HCT116 (cell line): ENCODE measurements around the gene SIRT6. TPM values are rescaled to one million over a fixed set of nuclear protein-coding genes. Genes with fewer than 3 reads are reported as not detected.
A peak's percentile ranks its signal among the peaks of the same experiment; 100 is the strongest.
"Not testable (repeated sequence)": the region's sequence is repeated elsewhere in the genome, so short reads cannot be mapped to it uniquely, and the experiment has no call there.

ENCODE experiments used
- ATAC-seq: fragments of 200-7000 bp; cut with Tn5 transposase; 2 replicates; pipeline ENCODE4 v1.9.1; 2020; ENCODE audit warnings: mild to moderate bottlenecking, moderate library complexity
- BruUV-seq: library from RNA; stranded (reverse); fragments of 400-500 nt; replicated peaks from 2 replicates; lab custom pipeline; 2021; lab: Mats Ljungman, UMichigan
- CTCF ChIA-PET: fragments of 300-600 bp; sonication (Branson Sonifier 250); formaldehyde crosslinking; loops from one replicate; lab custom pipeline; 2021; ENCODE audit warnings: antibody characterized with exemption; lab: Charles Lee
- POLR2A ChIA-PET: fragments of 300-600, 350-600 bp; sonication (Branson Sonifier 250); formaldehyde crosslinking; loops from one replicate; lab custom pipeline; 2021; ENCODE audit warnings: antibody characterized with exemption; lab: Charles Lee
- RAD21 ChIA-PET, 2 experiments: fragments of 300-600 bp; sonication (Branson Sonifier 250); formaldehyde crosslinking; loops; one replicate each; lab custom pipeline; 2023; ENCODE audit warnings: low total read pairs in 2 of 2; ENCODE audit not compliant: uncharacterized antibody in 2 of 2, unreplicated experiment in 2 of 2, low non-redundant PET in 1 of 2; lab: Charles Lee
- DNase-seq: peaks from one replicate; pipeline ENCODE4 v3.0.0-alpha.2; 2010; ENCODE audit warnings: low read depth, low spot score
- H2AFZ ChIP-seq: fragments of 200-600 bp; shearing (Covaris generic), sonication (generic); 2 replicates; pipeline ENCODE4 v1.6.1; 2017; ENCODE audit warnings: low read depth, mixed run types, mixed read lengths, antibody characterized with exemption, low read length; ENCODE audit not compliant: poor library complexity, severe bottlenecking
- H3K27ac ChIP-seq: 2 replicates; pipeline ENCODE4 v1.5.1; 2012; ENCODE audit warnings: low read depth, low read length
- H3K27me3 ChIP-seq: fragments of 200-600 bp; sonication (generic); 2 replicates; pipeline ENCODE4 v1.6.1; 2016; ENCODE audit warnings: mixed run types, low read length, mixed read lengths; ENCODE audit not compliant: insufficient read depth
- H3K36me3 ChIP-seq, 2 experiments: fragments of 200-500 bp in 1 of 2; fragments of 200-600 bp in 1 of 2; sonication (Bioruptor generic) in 1 of 2; sonication (generic) in 1 of 2; 2 replicates each; pipeline versions ENCODE4 v1.5.1 to v1.6.1; 2014 to 2016; ENCODE audit warnings: low read length in 2 of 2, inconsistent platforms in 1 of 2, mixed read lengths in 1 of 2, mixed run types in 1 of 2; ENCODE audit not compliant: insufficient read depth in 2 of 2, control insufficient read depth in 1 of 2
- H3K4me1 ChIP-seq, 2 experiments: fragments of 200-600 bp in 1 of 2; sonication (generic) in 1 of 2; 2 replicates each; pipeline versions ENCODE4 v1.5.1 to v1.6.1; 2012 to 2017; ENCODE audit warnings: low read length in 2 of 2, inconsistent platforms in 1 of 2, mild to moderate bottlenecking in 1 of 2, mixed read lengths in 1 of 2, mixed run types in 1 of 2, moderate library complexity in 1 of 2; ENCODE audit not compliant: insufficient read depth in 2 of 2, control insufficient read depth in 1 of 2
- H3K4me2 ChIP-seq: fragments of 200-600 bp; sonication (generic); 2 replicates; pipeline ENCODE4 v1.6.1; 2017; ENCODE audit warnings: mixed run types, low read length, mixed read lengths
- H3K4me3 ChIP-seq, 2 experiments: fragments of 200-600 bp in 1 of 2; sonication (generic) in 1 of 2; replicated peaks in 1 of 2; 2 replicates each; pipeline ENCODE4 v1.5.1; 2011 to 2016; ENCODE audit warnings: low read length in 2 of 2, control low read depth in 1 of 2, low read depth in 1 of 2, mild to moderate bottlenecking in 1 of 2, mixed read lengths in 1 of 2, mixed run types in 1 of 2
- H3K79me2 ChIP-seq: fragments of 200-600 bp; sonication (generic); 2 replicates; pipeline ENCODE4 v1.6.1; 2017; ENCODE audit warnings: mild to moderate bottlenecking, mixed run types, low read length, moderate library complexity, mixed read lengths; ENCODE audit not compliant: insufficient read depth
- H3K9ac ChIP-seq: fragments of 200-600 bp; sonication (generic); 2 replicates; pipeline ENCODE4 v1.6.1; 2016; ENCODE audit warnings: low read length, mixed read lengths
- H3K9me2 ChIP-seq: fragments of 200-600 bp; sonication (generic), shearing (Covaris generic); 2 replicates; pipeline ENCODE4 v1.6.1; 2017; ENCODE audit warnings: mixed run types, mild to moderate bottlenecking, moderate library complexity; ENCODE audit not compliant: insufficient read depth
- H3K9me3 ChIP-seq, 2 experiments: fragments of 200-500 bp in 1 of 2; fragments of 200-600 bp in 1 of 2; sonication (Bioruptor generic) in 1 of 2; sonication (generic) in 1 of 2; 2 replicates each; pipeline ENCODE4 v1.6.1; 2014 to 2017; ENCODE audit warnings: low read length in 2 of 2, mixed read lengths in 2 of 2, inconsistent platforms in 1 of 2, low read depth in 1 of 2, mild to moderate bottlenecking in 1 of 2, mixed run types in 1 of 2, moderate library complexity in 1 of 2; ENCODE audit not compliant: control insufficient read depth in 1 of 2, insufficient read depth in 1 of 2
- H4K20me1 ChIP-seq: fragments of 200-600 bp; sonication (generic), shearing (Covaris generic); 2 replicates; pipeline ENCODE4 v1.6.1; 2017; ENCODE audit warnings: mixed run types, mild to moderate bottlenecking, moderate library complexity; ENCODE audit not compliant: insufficient read depth
- CBX3 ChIP-seq: IDR thresholded peaks from 2 replicates; pipeline ENCODE4 v1.6.1; 2012; ENCODE audit warnings: low read depth
- CEBPB ChIP-seq: IDR thresholded peaks from 2 replicates; pipeline ENCODE4 v1.6.1; 2012; ENCODE audit warnings: low read depth
- ELF1 ChIP-seq: IDR thresholded peaks from 2 replicates; pipeline ENCODE4 v1.6.1; 2012; ENCODE audit warnings: low read depth, borderline replicate concordance
- FOSL1 ChIP-seq: IDR thresholded peaks from 2 replicates; pipeline ENCODE4 v1.6.1; 2012; ENCODE audit warnings: low read depth
- JUND ChIP-seq: IDR thresholded peaks from 2 replicates; pipeline ENCODE4 v1.6.1; 2012
- POLR2AphosphoS5 ChIP-seq: IDR thresholded peaks from 2 replicates; pipeline ENCODE4 v1.6.1; 2011; ENCODE audit warnings: mild to moderate bottlenecking, low read depth, low read length, moderate library complexity
- SIN3A ChIP-seq: IDR thresholded peaks from 2 replicates; pipeline ENCODE4 v1.6.1; 2012; ENCODE audit warnings: low read depth
- SP1 ChIP-seq: IDR thresholded peaks from 2 replicates; pipeline ENCODE4 v1.6.1; 2012; ENCODE audit warnings: low read depth
- intact Hi-C: fragments of 100-400 bp; cut with micrococcal nuclease; formaldehyde crosslinking; loops from 2 replicates; pipeline ENCODE4 v1.10.0; 2022
- total RNA-seq: library from RNA; stranded (reverse); gene quantifications from one replicate; pipeline ENCODE4 v1.2.1, GENCODE V29; 2021; ENCODE audit not compliant: unreplicated experiment
- TF ChIP-seq, protein P1 (sequence below), 3 experiments: fragments of 200-600 bp in 1 of 3; sonication (generic) in 1 of 3; IDR thresholded peaks in 2 of 3; conservative IDR thresholded peaks in 1 of 3; 2 replicates each; pipeline ENCODE4 v1.5.1; 2012 to 2017; ENCODE audit warnings: low read depth in 2 of 3, low read length in 2 of 3, antibody characterized with exemption in 1 of 3, borderline replicate concordance in 1 of 3, control low read depth in 1 of 3, mild to moderate bottlenecking in 1 of 3, mixed read lengths in 1 of 3, mixed run types in 1 of 3, moderate library complexity in 1 of 3; ENCODE audit not compliant: insufficient read depth in 1 of 3
- TF ChIP-seq, protein P2 (sequence below): IDR thresholded peaks from 2 replicates; pipeline ENCODE4 v1.6.1; 2012
- TF ChIP-seq, protein P3 (sequence below): IDR thresholded peaks from 2 replicates; pipeline ENCODE4 v1.6.1; 2011; ENCODE audit warnings: mild to moderate bottlenecking, low read length, moderate library complexity; ENCODE audit not compliant: insufficient replicate concordance; ENCODE audit errors: extremely low read depth

SIRT6 gene
- total RNA-seq, 1 experiment from 2014 or later: 36.3 TPM

- ChIA-PET POLR2A (no interaction called here), RAD21 (interaction anchor here in 1 of 2 experiments (1.0 kb wide), 1 partner anchor 50 kb away, joined by 4 read pairs; no protein-coding TSS in a partner anchor), CTCF (interaction anchor here (0.6 to 3.1 kb wide), 3 partner anchors 9 to 77 kb away, joined by 3 to 36 read pairs (median 4); no protein-coding TSS in a partner anchor)
- no peaks in the 10 kb centered on the region for H3K9me3 ChIP-seq
- H3K79me2 ChIP-seq: no peaks in the 10 kb centered on the region
- H3K4me2 ChIP-seq: peak overlapping the region; percentile 69
- peak overlapping the region; percentile 27 for H3K4me3 ChIP-seq
- no peaks in the 10 kb centered on the region for H4K20me1 ChIP-seq
- TSS peak; percentile 69 for BruUV-seq
- ATAC-seq (peak; percentile 78), DNase-seq (peak; percentile 40)
- H3K9me2 ChIP-seq: no peaks in the 10 kb centered on the region
- intact Hi-C loops: loop anchor here (10.0 kb wide), 1 partner anchor 66 kb away; the partner anchor contains the start of gene ZBTB7A
- H3K27ac ChIP-seq: peak overlapping the region; percentile 87
- H3K9ac ChIP-seq: peak overlapping the region; percentile 65
- no peaks in the 10 kb centered on the region for H3K27me3 ChIP-seq
- peak; percentile 80 for TF ChIP-seq JUND
- TF ChIP-seq FOSL1: peak; percentile 78
- peak; percentile 61; the same call in 1 of the 2 replicates for TF ChIP-seq CBX3
- no peak for TF ChIP-seq CEBPB
- TF ChIP-seq SIN3A: no peak; the same call in 1 of the 2 replicates
- TF ChIP-seq, protein P1, sequence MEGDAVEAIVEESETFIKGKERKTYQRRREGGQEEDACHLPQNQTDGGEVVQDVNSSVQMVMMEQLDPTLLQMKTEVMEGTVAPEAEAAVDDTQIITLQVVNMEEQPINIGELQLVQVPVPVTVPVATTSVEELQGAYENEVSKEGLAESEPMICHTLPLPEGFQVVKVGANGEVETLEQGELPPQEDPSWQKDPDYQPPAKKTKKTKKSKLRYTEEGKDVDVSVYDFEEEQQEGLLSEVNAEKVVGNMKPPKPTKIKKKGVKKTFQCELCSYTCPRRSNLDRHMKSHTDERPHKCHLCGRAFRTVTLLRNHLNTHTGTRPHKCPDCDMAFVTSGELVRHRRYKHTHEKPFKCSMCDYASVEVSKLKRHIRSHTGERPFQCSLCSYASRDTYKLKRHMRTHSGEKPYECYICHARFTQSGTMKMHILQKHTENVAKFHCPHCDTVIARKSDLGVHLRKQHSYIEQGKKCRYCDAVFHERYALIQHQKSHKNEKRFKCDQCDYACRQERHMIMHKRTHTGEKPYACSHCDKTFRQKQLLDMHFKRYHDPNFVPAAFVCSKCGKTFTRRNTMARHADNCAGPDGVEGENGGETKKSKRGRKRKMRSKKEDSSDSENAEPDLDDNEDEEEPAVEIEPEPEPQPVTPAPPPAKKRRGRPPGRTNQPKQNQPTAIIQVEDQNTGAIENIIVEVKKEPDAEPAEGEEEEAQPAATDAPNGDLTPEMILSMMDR (IDR thresholded peaks at IDR 0.05 in 2 of 3, conservative IDR thresholded peaks at IDR 0.05 in 1 of 3; ENCODE audit: borderline replicate concordance in 1 of 3, insufficient read depth in 1 of 3, low read depth in 2 of 3, low read length in 2 of 3): no peak
- peak; percentile 42; the same call in 1 of the 2 replicates for TF ChIP-seq SP1
- TF ChIP-seq POLR2AphosphoS5: 0 out of 2 replicates have a peak, but pooled peaks have one; percentile 23
- TF ChIP-seq, protein P2, sequence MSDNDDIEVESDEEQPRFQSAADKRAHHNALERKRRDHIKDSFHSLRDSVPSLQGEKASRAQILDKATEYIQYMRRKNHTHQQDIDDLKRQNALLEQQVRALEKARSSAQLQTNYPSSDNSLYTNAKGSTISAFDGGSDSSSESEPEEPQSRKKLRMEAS: peak; percentile 68
- no peak for TF ChIP-seq ELF1
- TF ChIP-seq, protein P3, sequence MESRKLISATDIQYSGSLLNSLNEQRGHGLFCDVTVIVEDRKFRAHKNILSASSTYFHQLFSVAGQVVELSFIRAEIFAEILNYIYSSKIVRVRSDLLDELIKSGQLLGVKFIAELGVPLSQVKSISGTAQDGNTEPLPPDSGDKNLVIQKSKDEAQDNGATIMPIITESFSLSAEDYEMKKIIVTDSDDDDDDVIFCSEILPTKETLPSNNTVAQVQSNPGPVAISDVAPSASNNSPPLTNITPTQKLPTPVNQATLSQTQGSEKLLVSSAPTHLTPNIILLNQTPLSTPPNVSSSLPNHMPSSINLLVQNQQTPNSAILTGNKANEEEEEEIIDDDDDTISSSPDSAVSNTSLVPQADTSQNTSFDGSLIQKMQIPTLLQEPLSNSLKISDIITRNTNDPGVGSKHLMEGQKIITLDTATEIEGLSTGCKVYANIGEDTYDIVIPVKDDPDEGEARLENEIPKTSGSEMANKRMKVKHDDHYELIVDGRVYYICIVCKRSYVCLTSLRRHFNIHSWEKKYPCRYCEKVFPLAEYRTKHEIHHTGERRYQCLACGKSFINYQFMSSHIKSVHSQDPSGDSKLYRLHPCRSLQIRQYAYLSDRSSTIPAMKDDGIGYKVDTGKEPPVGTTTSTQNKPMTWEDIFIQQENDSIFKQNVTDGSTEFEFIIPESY: no peak
- H2AFZ ChIP-seq: peak overlapping the region; percentile 87
- peaks cover 25 to 33% of the 10 kb centered on the region in 2 experiments for H3K4me1 ChIP-seq
- H3K36me3 ChIP-seq: no peaks in the 10 kb centered on the region
Measured at GRCh38 chr19:4130744-4131438, 51.5 kb downstream of the SIRT6 start.

DNA sequence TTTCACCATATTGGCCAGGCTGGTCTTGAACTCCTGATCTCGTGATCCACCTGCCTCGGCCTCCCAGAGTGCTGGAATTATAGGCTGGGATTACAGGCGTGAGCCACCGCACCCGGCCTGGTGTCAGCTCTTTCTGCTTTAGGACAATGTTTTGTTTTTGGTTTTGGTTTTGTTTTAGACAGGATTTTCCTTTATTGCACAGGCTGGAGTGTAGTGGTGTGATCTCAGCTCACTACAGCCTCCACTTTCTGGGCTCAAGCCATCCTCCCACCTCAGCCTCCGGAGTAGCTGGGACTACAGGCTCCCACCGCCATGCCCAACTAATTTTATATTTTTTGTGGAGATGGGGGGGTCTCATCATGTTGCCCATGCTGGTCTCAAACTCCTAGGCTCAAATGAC lies 53.3 kb downstream of the SIRT6 start:
- H3K27ac ChIP-seq, DNase-seq, RAD21 ChIA-PET, H3K27me3 ChIP-seq, ATAC-seq, H3K9ac ChIP-seq, intact Hi-C loops, H3K4me3 ChIP-seq, H3K36me3 ChIP-seq, H3K9me3 ChIP-seq, H4K20me1 ChIP-seq, POLR2A ChIA-PET, H3K9me2 ChIP-seq, BruUV-seq, H3K79me2 ChIP-seq: not testable (repeated sequence)
- Histone ChIP-seq H3K4me2 (peak overlapping the region; percentile 42), H2AFZ (peak overlapping the region; percentile 61), H3K4me1 (peaks cover 30 to 41% of the 10 kb centered on the region in 2 experiments)
- CTCF ChIA-PET: interaction anchor here (1.5 kb wide), 1 partner anchor 12 kb away, joined by 10 read pairs; no protein-coding TSS in a partner anchor
